ENCODE measurements around the gene WWOX. TPM values are rescaled to one million over a fixed set of nuclear protein-coding genes. Genes with fewer than 3 reads are reported as not detected.

Gene WWOX
- total and polyA plus RNA-seq, 2 donors (not counting 3 experiments of a cell fraction or from before 2014, with no cell fraction given), result 6.2 to 12.5 TPM

DNA sequence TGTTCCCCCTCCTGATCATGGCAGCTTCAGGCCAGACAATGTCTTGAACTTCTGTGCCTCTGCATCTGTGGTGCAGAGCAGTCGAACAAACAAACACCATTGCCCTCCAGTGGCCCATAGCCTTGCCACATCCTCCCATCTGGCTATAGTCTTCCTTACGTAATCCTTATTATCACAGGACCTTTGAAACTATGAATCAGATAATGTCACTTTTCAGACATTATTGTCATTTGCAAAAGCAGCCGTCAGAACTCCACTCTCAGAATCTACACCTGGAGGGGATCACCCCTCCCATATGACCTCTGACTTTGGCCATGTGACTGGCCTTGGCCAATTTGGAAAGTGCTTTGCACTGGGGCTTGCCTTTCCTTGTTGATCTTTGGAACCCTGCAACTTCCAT, 1113.8 kb downstream of the WWOX start:
- POLR2A ChIA-PET, result no interaction called here

More for the DNA sequence above, 1113.8 kb downstream of the WWOX start:
- Histone ChIP-seq H3K79me2 (ENCODE audit: control insufficient read depth, insufficient read depth, low read length) (no peaks in the 10 kb centered on the region), H3K9ac (replicated peaks; ENCODE audit: extremely low read depth, insufficient read depth, low read length) (no peak overlapping the region), H3K4me3 (replicated peaks in 1 of 3; ENCODE audit: insufficient read depth in 1 of 3, low read depth in 1 of 3, low read length in 3 of 3) (no peak overlapping the region), H4K20me1 (replicated peaks; ENCODE audit: control insufficient read depth, extremely low read depth, insufficient read depth, low read length) (no peaks in the 10 kb centered on the region), H3K4me1 (ENCODE audit: control insufficient read depth, extremely low read depth, insufficient read depth, low read length) (no peaks in the 10 kb centered on the region), H3K9me1 (replicated peaks; ENCODE audit: control insufficient read depth, extremely low read depth, insufficient read depth, low read length) (no peaks in the 10 kb centered on the region), H2AFZ (ENCODE audit: low read depth, low read length) (no peak overlapping the region), H3K9me3 (replicated peaks; ENCODE audit: control insufficient read depth, insufficient read depth, low read length) (peaks cover 5% of the 10 kb centered on the region), H3K4me2 (ENCODE audit: insufficient read depth, low read length) (no peak overlapping the region), H3K27me3 (ENCODE audit: control insufficient read depth in 2 of 2, insufficient read depth in 2 of 2, low read length in 2 of 2) (no peaks in the 10 kb centered on the region), H3K36me3 (ENCODE audit: control insufficient read depth in 2 of 2, extremely low read depth in 1 of 2, insufficient read depth in 2 of 2, low read length in 2 of 2) (no peaks in the 10 kb centered on the region), H3K27ac (ENCODE audit: insufficient read depth, low read depth, low read length) (no peak overlapping the region)
- DNase-seq (ENCODE audit: low read depth, low spot score), result no peak
- dilution Hi-C loops (cut with MboI; ENCODE audit: extremely low pct_ligation_motif_present, low sequenced_read_pairs), result no loop called here
- FAIRE-seq, result no peak
- no TSS peak for BruUV-seq (replicated peaks)
- CTCF ChIA-PET, result no interaction called here
- intact Hi-C loops (cut with micrococcal nuclease), result no loop called here
- TF ChIP-seq MYC (IDR thresholded peaks at IDR 0.05; ENCODE audit: low read depth, low read length), result no peak
- TF ChIP-seq, protein P1, sequence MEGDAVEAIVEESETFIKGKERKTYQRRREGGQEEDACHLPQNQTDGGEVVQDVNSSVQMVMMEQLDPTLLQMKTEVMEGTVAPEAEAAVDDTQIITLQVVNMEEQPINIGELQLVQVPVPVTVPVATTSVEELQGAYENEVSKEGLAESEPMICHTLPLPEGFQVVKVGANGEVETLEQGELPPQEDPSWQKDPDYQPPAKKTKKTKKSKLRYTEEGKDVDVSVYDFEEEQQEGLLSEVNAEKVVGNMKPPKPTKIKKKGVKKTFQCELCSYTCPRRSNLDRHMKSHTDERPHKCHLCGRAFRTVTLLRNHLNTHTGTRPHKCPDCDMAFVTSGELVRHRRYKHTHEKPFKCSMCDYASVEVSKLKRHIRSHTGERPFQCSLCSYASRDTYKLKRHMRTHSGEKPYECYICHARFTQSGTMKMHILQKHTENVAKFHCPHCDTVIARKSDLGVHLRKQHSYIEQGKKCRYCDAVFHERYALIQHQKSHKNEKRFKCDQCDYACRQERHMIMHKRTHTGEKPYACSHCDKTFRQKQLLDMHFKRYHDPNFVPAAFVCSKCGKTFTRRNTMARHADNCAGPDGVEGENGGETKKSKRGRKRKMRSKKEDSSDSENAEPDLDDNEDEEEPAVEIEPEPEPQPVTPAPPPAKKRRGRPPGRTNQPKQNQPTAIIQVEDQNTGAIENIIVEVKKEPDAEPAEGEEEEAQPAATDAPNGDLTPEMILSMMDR (IDR thresholded peaks at IDR 0.05; ENCODE audit: extremely low read depth in 1 of 2, insufficient read depth in 1 of 2, low read depth in 1 of 2, low read length in 2 of 2), result no peak
- no peak for TF ChIP-seq FOS (IDR thresholded peaks at IDR 0.05; ENCODE audit: borderline replicate concordance, insufficient read depth, low read length)
- no peak for TF ChIP-seq JUN (IDR thresholded peaks at IDR 0.05; ENCODE audit: borderline replicate concordance, insufficient read depth, insufficient read length, low read depth)
- TF ChIP-seq POLR2A (IDR thresholded peaks at IDR 0.05; ENCODE audit: low read depth, low read length), result no peak
- TF ChIP-seq EZH2 (IDR thresholded peaks at IDR 0.05; ENCODE audit: borderline replicate concordance, low read depth, low read length, severe bottlenecking), result no peak
- no peak for TF ChIP-seq GATA2 (IDR thresholded peaks at IDR 0.05; ENCODE audit: insufficient read depth, insufficient read length, low read depth, low read length)
- TF ChIP-seq, protein P2, sequence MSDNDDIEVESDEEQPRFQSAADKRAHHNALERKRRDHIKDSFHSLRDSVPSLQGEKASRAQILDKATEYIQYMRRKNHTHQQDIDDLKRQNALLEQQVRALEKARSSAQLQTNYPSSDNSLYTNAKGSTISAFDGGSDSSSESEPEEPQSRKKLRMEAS (IDR thresholded peaks at IDR 0.05; ENCODE audit: insufficient read depth, insufficient read length), result no peak
- no peak for TF ChIP-seq POLR2AphosphoS5 (IDR thresholded peaks at IDR 0.05; ENCODE audit: insufficient read depth, low read depth, low read length)
